Kidney (tissue), 14 donors: ENCODE measurements around the gene RTN4RL2. TPM values are rescaled to one million over a fixed set of nuclear protein-coding genes. Genes with fewer than 3 reads are reported as not detected.

Source experiments
- DNase-seq, 5 donors: peaks; one replicate each; pipeline ENCODE4 v3.0.0-alpha.2; 2013 to 2020
- FAIRE-seq: peaks from 2 replicates; lab custom pipeline; 2012; peaks lifted over from hg19 to GRCh38; lab: Jason Lieb, UNC
- H3K27ac ChIP-seq, 2 donors: one replicate each; pipeline ENCODE4 v1.7.0; 2013; ENCODE audit warnings: low read depth in 2 of 2, low read length in 2 of 2, inconsistent platforms in 1 of 2
- H3K27me3 ChIP-seq: one replicate; pipeline ENCODE4 v1.7.1; 2013; ENCODE audit warnings: low read length, inconsistent platforms; ENCODE audit not compliant: control insufficient read depth, insufficient read depth
- H3K36me3 ChIP-seq, 3 donors: one replicate each; pipeline versions ENCODE4 v1.7.0 to v1.7.1; 2013; ENCODE audit warnings: low read length in 3 of 3, control low read depth in 1 of 3, inconsistent platforms in 1 of 3; ENCODE audit not compliant: insufficient read depth in 3 of 3, control insufficient read depth in 2 of 3
- H3K4me1 ChIP-seq, 3 donors: one replicate each; pipeline versions ENCODE4 v1.7.0 to v1.7.1; 2013; ENCODE audit warnings: low read length in 3 of 3, inconsistent platforms in 1 of 3, low read depth in 1 of 3; ENCODE audit not compliant: control insufficient read depth in 2 of 3, insufficient read depth in 2 of 3
- H3K4me3 ChIP-seq, 3 donors: one replicate each; pipeline versions ENCODE4 v1.7.0 to v1.8.1; 2013; ENCODE audit warnings: low read length in 3 of 3, control low read depth in 1 of 3, inconsistent platforms in 1 of 3
- H3K9ac ChIP-seq, 3 donors: one replicate each; pipeline versions ENCODE4 v1.7.0 to v1.7.1; 2013; ENCODE audit warnings: low read length in 3 of 3, control low read depth in 1 of 3, inconsistent platforms in 1 of 3
- H3K9me3 ChIP-seq, 3 donors: one replicate each; pipeline versions ENCODE4 v1.7.0 to v1.7.1; 2013; ENCODE audit warnings: low read length in 3 of 3, control low read depth in 1 of 3, inconsistent platforms in 1 of 3; ENCODE audit not compliant: control insufficient read depth in 2 of 3, insufficient read depth in 1 of 3
- intact Hi-C: fragments of 100-400 bp; cut with DNase I; formaldehyde crosslinking; loops from one replicate; pipeline ENCODE4 v1.11.1; 2022
- polyA plus RNA-seq: library from polyadenylated mRNA; stranded (reverse); fragments of 350-450 nt; fragmentation: Illumina TruSeq; extraction: RNeasy Lipid Tissue Mini Kit (QIAGEN cat#74804); gene quantifications from one replicate; pipeline ENCODE4 v1.2.3, GENCODE V29; 2014; ENCODE audit warnings: low read depth, low replicate concordance; ENCODE audit not compliant: insufficient read depth
- total RNA-seq: library from RNA; stranded (reverse); fragmentation: NEBNext Ultra II Directional; extraction: Animal tissue kit (Norgen Biotek cat#: 25700); gene quantifications from one replicate; pipeline ENCODE4 v1.2.1, GENCODE V29; 2021
- TF ChIP-seq, protein P1 (sequence below): IDR thresholded peaks from 3 replicates; pipeline ENCODE4 v1.5.1; 2012; ENCODE audit warnings: mild to moderate bottlenecking, moderate library complexity, borderline replicate concordance; ENCODE audit not compliant: insufficient read depth; ENCODE audit errors: extremely low read depth
- donor health status: control.
- donor health status: control.
- donor health status: control.
- donor health status: control.
- donor health status: control.
- donor health status: DM: yes; HTN: yes; CAD: no.
- donor health status: Normal renal cell carcinoma (clear cell type).

Gene RTN4RL2
- total and polyA plus RNA-seq, 2 donors from 2014 or later = 2.6 to 5.5 TPM

DNA sequence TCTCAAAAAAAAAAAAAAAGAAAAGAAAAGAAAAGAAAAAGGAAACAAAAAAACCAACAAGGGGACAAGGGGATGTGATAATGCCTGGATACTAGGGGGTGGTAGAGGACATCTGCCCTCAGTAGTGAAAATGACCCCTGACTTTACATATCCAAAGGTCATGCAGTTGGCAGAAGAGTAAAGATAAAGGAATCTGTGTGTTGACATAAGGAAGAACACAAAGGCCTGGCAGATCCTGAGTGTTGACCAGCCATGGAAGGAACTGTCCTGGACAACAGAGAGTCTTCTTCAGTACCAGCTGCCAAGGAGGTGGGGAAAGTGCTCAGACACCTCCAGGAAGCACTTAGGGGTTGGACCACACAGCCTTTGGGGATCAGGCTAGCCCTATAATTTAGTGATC is 42.5 kb downstream of the RTN4RL2 start:
- no peak for FAIRE-seq
- intact Hi-C loops = no loop called here
- H3K36me3 ChIP-seq = no peaks in the 10 kb centered on the region
- no peak overlapping the region for H3K4me3 ChIP-seq
- H3K9me3 ChIP-seq = no peaks in the 10 kb centered on the region
- no peak for DNase-seq
- H3K27ac ChIP-seq = no peak overlapping the region
- H3K9ac ChIP-seq = no peak overlapping the region
- TF ChIP-seq, protein P1, sequence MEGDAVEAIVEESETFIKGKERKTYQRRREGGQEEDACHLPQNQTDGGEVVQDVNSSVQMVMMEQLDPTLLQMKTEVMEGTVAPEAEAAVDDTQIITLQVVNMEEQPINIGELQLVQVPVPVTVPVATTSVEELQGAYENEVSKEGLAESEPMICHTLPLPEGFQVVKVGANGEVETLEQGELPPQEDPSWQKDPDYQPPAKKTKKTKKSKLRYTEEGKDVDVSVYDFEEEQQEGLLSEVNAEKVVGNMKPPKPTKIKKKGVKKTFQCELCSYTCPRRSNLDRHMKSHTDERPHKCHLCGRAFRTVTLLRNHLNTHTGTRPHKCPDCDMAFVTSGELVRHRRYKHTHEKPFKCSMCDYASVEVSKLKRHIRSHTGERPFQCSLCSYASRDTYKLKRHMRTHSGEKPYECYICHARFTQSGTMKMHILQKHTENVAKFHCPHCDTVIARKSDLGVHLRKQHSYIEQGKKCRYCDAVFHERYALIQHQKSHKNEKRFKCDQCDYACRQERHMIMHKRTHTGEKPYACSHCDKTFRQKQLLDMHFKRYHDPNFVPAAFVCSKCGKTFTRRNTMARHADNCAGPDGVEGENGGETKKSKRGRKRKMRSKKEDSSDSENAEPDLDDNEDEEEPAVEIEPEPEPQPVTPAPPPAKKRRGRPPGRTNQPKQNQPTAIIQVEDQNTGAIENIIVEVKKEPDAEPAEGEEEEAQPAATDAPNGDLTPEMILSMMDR = no peak
- no peaks in the 10 kb centered on the region for H3K27me3 ChIP-seq
- peaks cover 0 to 16% (median 12%) of the 10 kb centered on the region in 3 donors for H3K4me1 ChIP-seq

DNA sequence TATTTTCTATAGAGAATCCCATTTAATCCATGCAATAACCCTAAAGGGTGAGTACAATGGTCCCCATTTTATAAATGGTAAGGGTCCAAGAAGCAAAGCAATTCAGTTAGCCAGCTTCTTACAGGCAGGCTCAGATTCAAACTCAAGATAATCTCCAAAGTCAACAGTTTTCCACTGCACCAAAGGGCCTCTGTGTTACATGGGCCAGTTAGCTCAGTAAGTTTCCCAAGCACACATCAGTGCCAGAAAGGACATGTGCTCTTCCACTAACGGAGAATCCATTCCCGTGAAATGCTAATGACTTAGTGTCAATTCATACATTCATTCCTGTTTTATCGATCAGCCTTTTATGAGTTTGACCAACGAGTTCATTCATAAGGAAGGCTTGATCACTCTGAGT is 44.2 kb downstream of the RTN4RL2 start:
- Histone ChIP-seq H3K27ac (no peak overlapping the region), H3K27me3 (no peaks in the 10 kb centered on the region), H3K4me1 (peaks cover 0 to 12% (median 6%) of the 10 kb centered on the region in 3 donors), H3K4me3 (no peak overlapping the region), H3K9me3 (no peaks in the 10 kb centered on the region), H3K36me3 (no peaks in the 10 kb centered on the region), H3K9ac (no peak overlapping the region)
- TF ChIP-seq, protein P1 = no peak
- intact Hi-C loops = no loop called here
- DNase-seq = no peak
- FAIRE-seq = no peak

DNA sequence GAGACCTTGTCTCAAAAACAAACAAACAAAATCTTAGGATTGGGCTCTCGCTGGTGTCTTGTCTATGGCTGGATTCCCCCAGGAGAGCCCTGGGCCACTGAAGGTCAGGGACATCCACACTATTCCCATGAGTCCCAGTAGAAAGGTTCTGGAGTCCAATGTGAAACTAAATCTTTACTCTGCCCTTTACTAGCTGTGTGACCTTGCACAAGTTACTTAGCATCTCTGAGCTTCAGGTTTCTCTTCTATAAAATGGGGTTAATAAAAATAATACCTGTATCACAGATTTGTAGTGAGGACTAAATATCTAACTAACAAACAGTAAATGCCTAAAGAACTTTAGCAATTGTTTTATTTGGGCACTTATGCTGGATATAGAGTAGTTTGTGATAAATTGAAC is 46.2 kb downstream of the RTN4RL2 start:
- Histone ChIP-seq H3K27me3 (no peaks in the 10 kb centered on the region), H3K27ac (no peak overlapping the region), H3K36me3 (no peaks in the 10 kb centered on the region), H3K4me1 (peaks cover 0 to 5% (median 0%) of the 10 kb centered on the region in 3 donors), H3K4me3 (no peak overlapping the region), H3K9me3 (no peaks in the 10 kb centered on the region), H3K9ac (no peak overlapping the region)
- intact Hi-C loops = no loop called here
- TF ChIP-seq, protein P1 = no peak
- DNase-seq (no peak), FAIRE-seq (no peak)
